OCI-LY1 (cell line): ENCODE results near the gene ERVMER34-1.

Experiments
- H2AFZ ChIP-seq: fragments of 200-600 bp; sonication (generic), shearing (Covaris generic); 2 replicates; pipeline ENCODE4 v1.6.0; 2014; ENCODE audit warnings: antibody characterized with exemption, mild to moderate bottlenecking, low read length
- H3F3A ChIP-seq: fragments of 200-600 bp; sonication (generic), shearing (Covaris generic); 2 replicates; pipeline ENCODE4 v1.6.0; 2014; ENCODE audit warnings: mild to moderate bottlenecking, antibody characterized with exemption, low read length, moderate library complexity; ENCODE audit not compliant: insufficient read depth
- H3K27ac ChIP-seq: fragments of 200-600 bp; sonication (generic); 2 replicates; pipeline ENCODE4 v1.5.1; 2014; ENCODE audit warnings: low read length, mixed run types, mild to moderate bottlenecking, low read depth; ENCODE audit not compliant: poor library complexity, severe bottlenecking
- H3K27me3 ChIP-seq: fragments of 200-600 bp; sonication (generic); 2 replicates; pipeline ENCODE4 v1.6.0; 2014; ENCODE audit warnings: antibody characterized with exemption, mild to moderate bottlenecking, low read length, moderate library complexity; ENCODE audit not compliant: insufficient read depth
- H3K36me3 ChIP-seq: fragments of 200-600 bp; sonication (generic); 2 replicates; pipeline ENCODE4 v1.6.1; 2014; ENCODE audit warnings: mild to moderate bottlenecking, antibody characterized with exemption, low read length, moderate library complexity, mixed read lengths; ENCODE audit not compliant: insufficient read depth
- H3K4me1 ChIP-seq: fragments of 200-600 bp; sonication (generic); 2 replicates; pipeline ENCODE4 v1.5.1; 2014; ENCODE audit warnings: mild to moderate bottlenecking, low read length, moderate library complexity; ENCODE audit not compliant: insufficient read depth, severe bottlenecking
- H3K4me2 ChIP-seq: fragments of 200-600 bp; sonication (generic), shearing (Covaris generic); 2 replicates; pipeline ENCODE4 v1.6.1; 2014; ENCODE audit warnings: low read length
- H3K4me3 ChIP-seq: fragments of 200-600 bp; sonication (generic); 2 replicates; pipeline ENCODE4 v1.5.1; 2014; ENCODE audit warnings: low read length, low read depth, mild to moderate bottlenecking, mixed read lengths; ENCODE audit not compliant: poor library complexity, severe bottlenecking
- H3K79me2 ChIP-seq: fragments of 200-600 bp; shearing (Covaris generic); 2 replicates; pipeline ENCODE4 v1.6.1; 2016; ENCODE audit warnings: mixed run types, low read length, mixed read lengths; ENCODE audit not compliant: insufficient read depth
- H3K9ac ChIP-seq: fragments of 200-600 bp; sonication (generic), shearing (Covaris generic); 2 replicates; pipeline ENCODE4 v1.6.1; 2014; ENCODE audit warnings: mild to moderate bottlenecking, low read length, mixed read lengths
- H3K9me2 ChIP-seq: fragments of 200-600 bp; sonication (generic), shearing (Covaris generic); 2 replicates; pipeline ENCODE4 v1.6.1; 2014; ENCODE audit warnings: low read depth, mild to moderate bottlenecking, low read length, mixed read lengths
- H3K9me3 ChIP-seq: fragments of 200-600 bp; shearing (Covaris generic); 2 replicates; pipeline ENCODE4 v1.6.1; 2014; ENCODE audit warnings: low read length, mixed read lengths
- H4K20me1 ChIP-seq: fragments of 200-600 bp; sonication (generic), shearing (Covaris generic); 2 replicates; pipeline ENCODE4 v1.6.0; 2016; ENCODE audit warnings: mild to moderate bottlenecking, low read length; ENCODE audit not compliant: insufficient read depth
- CTCF ChIP-seq: fragments of 200-600 bp; sonication (generic), shearing (Covaris generic); IDR thresholded peaks from 2 replicates; pipeline ENCODE4 v1.5.1; 2017; ENCODE audit warnings: mild to moderate bottlenecking, antibody characterized with exemption, low read length, moderate library complexity, mixed read lengths
- EZH2 ChIP-seq: fragments of 200-600 bp; sonication (generic), shearing (Covaris generic); IDR thresholded peaks from 2 replicates; pipeline ENCODE4 v1.8.0; 2017; ENCODE audit warnings: borderline replicate concordance, mixed run types, mild to moderate bottlenecking, antibody characterized with exemption, low read length, moderate library complexity, mixed read lengths

The ERVMER34-1 gene

GRCh38 chr4:52791936-52792335 lies 40.7 kb upstream of the ERVMER34-1 start:
- Histone ChIP-seq H3K4me3 (no peak overlapping the region), H3K27ac (no peak overlapping the region), H3F3A (no peaks in the 10 kb centered on the region), H3K9ac (no peak overlapping the region), H2AFZ (no peak overlapping the region), H4K20me1 (no peaks in the 10 kb centered on the region), H3K9me3 (no peaks in the 10 kb centered on the region), H3K79me2 (no peaks in the 10 kb centered on the region), H3K27me3 (no peaks in the 10 kb centered on the region), H3K4me2 (no peak overlapping the region), H3K9me2 (no peaks in the 10 kb centered on the region), H3K4me1 (no peaks in the 10 kb centered on the region), H3K36me3 (no peaks in the 10 kb centered on the region)
- no peak for TF ChIP-seq EZH2
- no peak for TF ChIP-seq CTCF

DNA sequence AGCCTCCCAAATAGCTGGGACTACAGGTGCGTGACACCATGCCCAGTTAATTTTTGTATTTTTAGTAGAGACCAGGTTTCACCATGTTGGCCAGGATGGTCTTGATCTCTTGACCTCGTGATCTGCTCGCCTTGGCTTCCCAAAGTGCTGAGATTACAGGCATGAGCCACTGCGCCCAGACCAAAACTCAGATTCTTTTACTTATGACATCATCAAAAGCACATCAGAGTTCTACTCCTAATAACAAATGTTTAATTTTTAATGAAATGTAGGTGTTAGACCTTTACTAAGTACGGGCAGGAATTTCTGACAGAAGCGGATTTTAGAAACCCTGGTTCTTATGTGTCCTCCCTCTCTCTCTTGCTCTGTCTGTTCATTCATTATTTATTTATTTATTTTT lies 38.5 kb upstream of the ERVMER34-1 start:
- TF ChIP-seq CTCF (no peak), EZH2 (no peak)
- Histone ChIP-seq H4K20me1 (no peaks in the 10 kb centered on the region), H3K27me3 (no peaks in the 10 kb centered on the region), H3K4me2 (no peak overlapping the region), H3K9me3 (no peaks in the 10 kb centered on the region), H2AFZ (no peak overlapping the region), H3K9ac (no peak overlapping the region), H3K27ac (no peak overlapping the region), H3K4me3 (no peak overlapping the region), H3K79me2 (no peaks in the 10 kb centered on the region), H3K4me1 (no peaks in the 10 kb centered on the region), H3K36me3 (no peaks in the 10 kb centered on the region), H3F3A (no peaks in the 10 kb centered on the region), H3K9me2 (no peaks in the 10 kb centered on the region)

DNA sequence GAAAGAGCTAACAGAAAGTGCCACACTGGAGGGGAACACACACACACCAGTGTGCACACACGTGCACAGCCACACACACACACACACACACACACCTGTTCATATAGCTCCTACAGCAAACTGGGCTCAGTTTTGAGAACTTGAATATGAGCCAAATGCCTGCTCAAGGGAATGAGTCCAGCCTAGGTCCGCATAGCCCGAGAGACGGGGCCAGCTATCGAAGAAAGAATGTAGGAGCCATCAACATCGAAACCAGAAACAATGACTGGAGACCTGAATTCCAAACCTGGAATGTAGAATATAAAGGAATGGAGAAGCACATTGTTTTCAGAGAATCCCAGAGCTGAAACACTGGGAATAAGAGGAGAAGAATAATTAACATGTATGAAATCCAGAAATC lies 37.6 kb upstream of the ERVMER34-1 start:
- Histone ChIP-seq H3K79me2 (no peaks in the 10 kb centered on the region), H3K27ac (no peak overlapping the region), H3K36me3 (no peaks in the 10 kb centered on the region), H4K20me1 (no peaks in the 10 kb centered on the region), H3K4me1 (no peaks in the 10 kb centered on the region), H3K9ac (no peak overlapping the region), H2AFZ (no peak overlapping the region), H3K4me2 (no peak overlapping the region), H3F3A (no peaks in the 10 kb centered on the region), H3K27me3 (no peaks in the 10 kb centered on the region), H3K9me3 (no peaks in the 10 kb centered on the region), H3K4me3 (no peak overlapping the region), H3K9me2 (no peaks in the 10 kb centered on the region)
- TF ChIP-seq CTCF = no peak
- no peak for TF ChIP-seq EZH2
